ENCODE results near the gene PML.
A peak's percentile ranks its signal among the peaks of the same experiment; 100 is the strongest.
"Not testable (repeated sequence)": the region's sequence is repeated elsewhere in the genome, so short reads cannot be mapped to it uniquely, and the experiment has no call there.

The PML gene

DNA sequence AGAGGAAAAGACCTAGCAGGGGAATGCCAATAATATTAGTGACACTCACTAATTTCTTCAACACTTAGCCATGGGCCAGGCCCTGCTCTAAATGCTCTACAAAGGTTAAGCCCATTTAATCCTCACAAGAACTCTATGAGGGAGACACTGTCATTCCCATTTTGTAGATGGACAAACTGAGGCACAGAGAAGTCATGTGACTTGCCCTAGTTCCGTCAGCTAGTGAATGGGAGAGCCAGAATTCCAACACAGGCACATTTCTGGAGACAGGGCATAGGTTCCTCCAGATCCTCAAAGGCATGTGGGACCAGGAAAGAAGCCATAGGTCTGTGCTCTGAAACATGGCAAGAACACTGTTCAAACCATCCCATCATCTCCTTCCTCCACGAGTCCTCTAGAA lies 36.7 kb upstream of the PML start:
- no peak for DNase-seq (ENCODE audit: low read depth in 3 of 3)

DNA sequence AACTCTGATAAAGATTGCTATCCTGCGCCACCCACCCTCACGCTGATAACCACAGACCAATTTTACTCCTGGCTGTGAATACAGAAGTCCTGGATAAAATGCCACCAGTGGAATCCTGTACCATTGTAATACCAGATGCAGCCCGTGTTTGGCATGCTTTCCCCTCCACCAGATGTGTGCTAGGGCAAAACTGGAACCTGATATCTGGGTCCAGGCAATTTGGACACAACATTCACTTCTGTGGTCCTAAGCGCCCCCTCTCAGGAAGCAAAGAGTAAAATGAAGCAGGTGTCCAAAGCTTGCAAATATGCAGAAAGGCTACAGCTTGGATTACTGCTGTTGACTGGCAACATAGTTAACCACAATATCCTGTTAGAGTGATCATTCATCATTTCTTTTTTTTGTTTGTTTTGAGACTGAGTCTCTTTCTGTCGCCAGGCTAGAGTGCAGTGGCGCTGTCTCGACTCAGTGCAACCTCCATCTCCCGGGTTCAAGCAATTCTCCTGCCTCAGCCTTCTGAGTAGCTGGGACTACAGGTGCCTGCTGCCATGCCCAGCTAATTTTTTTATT lies 35.4 kb upstream of the PML start:
- no peak for DNase-seq (ENCODE audit: low read depth in 3 of 3)

DNA sequence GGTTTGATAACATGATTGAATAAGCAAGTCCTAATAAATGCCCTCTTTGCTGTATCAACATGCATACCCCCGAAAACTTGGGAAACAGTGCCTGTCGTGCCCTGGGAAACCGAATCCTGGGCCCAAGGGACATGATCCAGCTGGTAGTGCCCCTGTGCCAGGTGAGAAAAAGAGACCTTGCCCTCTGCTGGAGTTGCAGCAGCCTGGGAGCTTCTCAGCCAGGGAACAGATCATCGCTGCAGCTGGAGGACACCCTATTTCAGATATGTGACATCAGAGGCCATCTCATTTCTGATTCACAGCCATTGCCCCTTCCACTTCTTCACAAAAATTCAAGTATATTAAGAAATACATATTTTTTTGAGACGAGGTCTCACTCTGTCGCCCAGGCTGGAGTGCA lies 34.7 kb upstream of the PML start:
- no peak for DNase-seq (ENCODE audit: low read depth in 3 of 3)

DNA sequence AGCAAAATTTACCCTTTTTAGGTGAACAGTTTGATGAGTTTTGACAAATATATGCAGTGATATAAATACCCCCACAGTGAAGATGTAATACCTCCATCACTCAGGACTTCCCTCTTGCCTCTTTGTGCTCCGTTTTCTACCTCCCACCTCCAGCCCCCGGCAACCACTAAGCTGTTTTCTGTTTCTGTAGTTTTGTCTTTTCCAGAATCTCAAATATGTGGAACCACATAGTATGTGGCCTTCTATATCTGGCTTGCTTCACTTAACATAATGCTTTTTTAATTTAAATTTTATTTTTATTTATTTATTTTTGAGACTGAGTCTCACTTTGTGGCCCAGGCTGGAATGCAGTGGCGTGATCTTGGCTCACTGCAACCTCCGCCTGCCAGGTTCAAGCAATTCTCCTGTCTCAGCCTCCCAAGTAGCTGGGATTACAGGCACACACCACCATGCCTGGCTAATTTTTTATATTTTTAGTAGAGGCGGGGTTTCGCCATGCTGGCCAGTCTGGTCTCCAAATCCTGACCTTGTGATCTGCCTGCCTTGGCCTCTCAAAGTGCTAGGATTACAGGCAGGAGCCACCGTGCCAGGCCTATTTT lies 33.9 kb upstream of the PML start:
- not testable (repeated sequence) for DNase-seq (ENCODE audit: low read depth in 3 of 3)

DNA sequence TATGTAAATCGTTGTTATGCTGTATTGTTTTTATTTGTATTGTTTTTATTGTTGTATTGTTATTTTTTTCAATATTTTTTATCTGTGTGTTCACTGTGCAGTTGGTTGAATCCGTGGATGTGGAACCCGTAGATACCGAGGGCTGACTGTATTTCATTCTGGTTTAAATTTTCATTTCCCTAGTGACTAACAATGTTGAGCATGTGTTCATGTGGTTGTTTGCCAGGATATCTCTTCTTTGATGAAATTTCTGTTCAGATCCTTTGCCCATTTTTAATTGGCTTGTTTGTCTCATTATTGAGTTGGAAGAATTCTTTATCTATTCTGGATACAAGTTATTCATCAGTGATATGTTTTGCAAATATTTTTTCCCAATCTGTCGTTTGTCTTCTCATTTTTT lies 32.1 kb upstream of the PML start:
- no peak for DNase-seq (ENCODE audit: low read depth in 3 of 3)

DNA sequence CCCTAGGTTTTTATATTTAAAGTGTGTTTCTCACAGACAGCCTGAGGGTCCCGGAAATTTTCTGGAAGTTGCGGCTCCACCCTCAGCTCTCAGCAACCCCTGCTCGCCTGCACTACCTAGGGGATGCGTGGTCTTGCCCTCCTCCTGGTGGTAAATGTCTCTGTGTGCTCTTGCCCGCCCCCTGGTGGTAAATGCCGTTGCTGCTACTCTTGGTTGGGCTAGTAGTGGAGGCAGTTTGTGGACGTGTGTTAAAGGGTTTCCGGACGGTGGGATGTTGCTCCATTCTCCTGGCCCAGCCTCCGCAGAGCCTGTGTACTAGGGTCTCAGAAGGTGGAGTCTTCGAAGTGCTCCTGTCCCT lies 29.8 kb upstream of the PML start:
- peak; percentile 80 to 85 (median 83) for DNase-seq (ENCODE audit: low read depth in 3 of 3)

DNA sequence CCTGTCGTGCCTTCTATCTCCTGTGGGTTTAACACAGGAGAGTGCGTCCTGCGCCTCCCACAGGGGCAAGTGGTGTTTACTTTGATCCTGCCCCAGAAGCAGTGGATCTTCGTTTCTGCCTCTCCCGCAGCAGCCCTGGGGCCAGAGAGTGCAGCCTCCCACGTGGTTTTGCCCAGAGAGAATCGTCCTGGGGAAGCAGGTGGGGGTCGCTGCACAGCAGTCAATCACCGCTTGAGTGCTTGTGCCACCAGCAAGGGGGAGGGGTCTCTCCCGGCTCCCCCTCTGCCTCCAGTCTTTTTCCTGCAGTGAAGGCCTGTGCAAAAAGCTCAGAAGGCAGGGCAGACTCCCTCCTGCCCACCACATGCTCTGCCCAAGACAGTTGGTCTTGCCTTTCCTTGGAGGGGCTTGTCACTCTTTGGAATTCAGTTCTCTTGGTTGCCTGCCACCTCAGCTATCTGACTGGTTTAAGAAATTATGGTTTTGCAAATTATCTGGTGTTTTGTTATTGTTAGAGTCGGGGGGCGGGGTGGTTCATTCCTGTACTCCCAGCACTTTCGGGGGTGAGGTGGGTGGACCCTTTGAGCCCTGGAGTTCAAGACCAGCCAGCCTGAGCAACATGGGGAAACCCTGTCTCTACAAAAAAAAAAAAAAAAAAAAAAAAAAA lies 29.3 kb upstream of the PML start:
- peak; percentile 30 to 60 (median 58) for DNase-seq (ENCODE audit: low read depth in 3 of 3)

DNA sequence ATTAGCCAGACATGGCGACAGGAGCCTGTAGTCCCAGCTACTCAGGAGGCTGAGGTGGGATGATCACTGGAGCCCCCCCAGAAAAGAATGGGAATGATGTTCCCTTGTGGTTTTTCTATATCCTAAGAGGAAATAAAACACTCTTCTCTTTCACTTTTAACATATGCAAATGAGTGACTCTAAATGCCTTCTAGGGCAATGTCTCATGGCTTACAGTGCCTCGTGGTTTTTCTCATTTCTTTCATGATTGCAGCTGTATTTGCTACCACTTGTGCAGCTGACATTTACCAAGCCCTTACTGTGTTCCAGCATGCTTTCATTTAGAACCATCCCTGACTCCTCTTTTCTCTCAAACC lies 28.8 kb upstream of the PML start:
- no peak for DNase-seq (ENCODE audit: low read depth in 3 of 3)

DNA sequence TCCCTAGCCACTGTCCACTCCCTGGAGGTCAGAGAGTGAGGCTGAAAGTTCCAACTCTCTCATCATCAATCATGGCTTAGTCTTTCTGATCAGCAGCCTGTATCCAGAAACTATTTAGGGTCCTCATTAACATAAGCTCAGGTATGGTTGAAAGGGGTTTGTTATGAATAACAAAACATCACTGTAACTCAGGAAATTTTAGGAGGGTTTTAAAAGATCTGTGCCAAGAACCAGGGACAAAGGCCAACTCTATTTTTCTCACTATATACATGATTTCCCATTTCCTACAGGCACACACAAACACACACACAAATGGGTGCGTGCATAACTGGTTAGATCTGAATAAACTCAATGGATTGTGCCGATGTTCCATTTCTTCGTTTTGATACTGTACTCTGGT lies 26.1 kb upstream of the PML start:
- no peak for DNase-seq (ENCODE audit: low read depth in 3 of 3)

DNA sequence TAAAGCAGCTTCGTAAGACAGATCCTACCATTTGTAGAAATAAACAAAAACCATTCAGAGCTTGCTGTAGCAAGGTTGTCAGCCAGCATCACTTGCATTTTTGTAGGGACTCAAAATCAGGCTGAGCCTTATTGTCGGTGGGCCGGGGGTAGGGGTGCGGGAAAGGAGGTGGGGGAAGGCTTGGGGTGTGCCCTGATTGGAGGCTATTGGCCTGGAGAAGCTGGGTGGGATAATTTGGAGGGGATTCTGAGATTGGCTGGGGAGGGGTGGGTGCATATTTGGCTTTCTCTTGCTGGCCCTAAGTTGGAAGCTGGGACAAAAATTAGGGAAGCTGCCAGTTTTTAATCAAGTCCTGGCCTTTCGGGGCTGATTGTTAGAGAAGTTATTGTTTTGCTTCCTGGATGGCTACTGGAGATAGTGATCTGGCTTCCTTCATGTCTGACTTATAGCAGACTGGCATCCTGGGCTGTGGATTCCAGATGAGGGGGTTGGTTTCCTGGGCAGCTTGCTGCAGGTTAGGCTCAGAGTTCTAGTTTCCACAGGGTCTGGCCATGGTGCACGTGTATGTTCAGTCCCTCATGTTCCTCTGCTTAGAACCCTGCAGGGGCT lies 25.3 kb upstream of the PML start:
- no peak for DNase-seq (ENCODE audit: low read depth in 3 of 3)

DNA sequence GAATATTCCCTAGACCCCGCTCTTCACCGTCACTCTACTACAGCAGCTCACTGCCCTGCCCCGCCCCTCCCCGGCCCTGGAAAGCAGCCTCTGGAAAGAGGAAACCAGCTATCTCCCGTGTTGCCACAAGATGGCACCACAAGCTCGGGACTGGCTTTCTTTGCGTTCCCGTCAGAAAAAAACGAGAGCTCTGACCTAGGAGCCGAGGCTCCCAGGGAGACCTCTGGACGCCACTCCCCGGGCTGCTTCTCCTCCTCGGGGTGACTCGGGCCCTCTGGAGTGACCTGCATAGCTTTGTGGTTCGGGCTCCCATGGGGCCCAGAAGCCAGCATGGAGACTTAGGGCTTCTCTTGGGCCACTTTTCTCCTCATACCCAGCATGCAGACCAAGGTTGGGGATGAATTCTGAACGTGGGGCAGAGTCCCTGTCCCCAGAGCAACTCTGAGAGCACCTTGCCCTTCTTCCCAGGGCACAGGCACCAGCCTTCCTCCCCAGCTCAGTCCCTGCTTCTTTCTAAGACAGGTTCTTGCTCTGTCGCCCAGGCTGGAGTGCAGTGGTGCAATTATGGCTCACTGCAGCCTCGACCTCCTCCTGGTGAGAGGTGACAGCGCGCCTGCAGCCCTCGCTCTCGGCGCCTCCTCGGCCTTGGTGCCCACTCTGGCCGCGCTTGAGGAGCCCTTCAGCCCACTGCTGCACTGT lies 21.4 kb upstream of the PML start:
- peak; percentile 72 to 83 (median 74) for DNase-seq (ENCODE audit: low read depth in 3 of 3)

DNA sequence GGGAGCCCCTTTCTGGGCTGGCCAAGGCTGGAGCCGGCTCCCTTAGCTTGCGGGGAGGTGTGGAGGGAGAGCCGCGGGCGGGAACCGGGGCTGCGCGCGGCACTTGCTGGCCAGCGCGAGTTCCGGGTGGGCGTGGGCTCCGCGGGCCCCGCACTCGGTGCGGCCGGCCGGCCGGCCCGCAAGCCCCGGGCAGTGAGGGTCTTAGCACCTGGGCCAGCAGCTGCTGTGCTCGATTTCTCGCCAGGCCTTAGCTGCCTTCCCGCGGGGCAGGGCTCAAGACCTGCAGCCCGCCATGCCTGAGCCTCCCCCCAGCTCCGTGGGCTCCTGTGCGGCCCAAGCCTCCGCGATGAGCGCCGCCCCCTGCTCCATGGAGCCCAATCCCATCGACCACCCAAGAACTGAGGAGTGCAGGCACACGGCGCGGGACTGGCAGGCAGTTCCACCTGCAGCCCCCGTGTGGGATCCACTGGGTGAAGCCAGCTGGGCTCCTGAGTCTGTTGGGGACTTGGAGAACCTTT lies 20.8 kb upstream of the PML start:
- DNase-seq (ENCODE audit: low read depth in 3 of 3), result not testable (repeated sequence)

DNA sequence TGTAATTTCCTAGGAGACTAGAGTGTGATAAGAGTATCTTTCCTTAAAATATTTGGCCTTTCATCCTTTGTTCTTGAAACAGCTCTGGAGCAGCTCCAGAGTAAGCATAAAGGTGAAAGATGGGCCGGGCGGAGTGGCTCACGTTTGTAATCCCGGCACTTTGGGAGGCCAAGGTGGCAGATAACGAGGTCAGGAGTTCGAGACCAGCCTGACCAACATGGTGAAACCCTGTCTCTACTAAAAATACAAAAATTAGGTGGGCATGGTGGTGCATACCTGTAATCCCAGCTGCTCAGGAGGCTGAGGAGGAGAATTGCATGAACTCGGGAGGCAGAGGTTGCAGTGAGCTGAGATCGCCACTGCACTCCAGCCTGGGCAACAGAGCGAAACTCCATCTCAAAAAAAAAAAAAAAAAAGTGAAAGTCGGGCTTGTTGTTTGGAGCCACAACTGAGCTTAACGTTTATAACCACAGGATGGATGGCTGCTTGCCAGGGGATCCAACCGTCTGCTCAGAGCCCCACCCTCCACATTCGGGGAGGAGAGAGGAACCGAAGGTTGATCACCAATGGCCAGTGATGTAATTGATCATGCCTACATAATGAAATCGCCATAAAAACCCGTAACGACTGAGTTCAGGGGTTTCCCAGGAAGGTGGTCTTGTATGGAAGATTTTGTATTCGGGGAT lies 18.9 kb upstream of the PML start:
- not testable (repeated sequence) for DNase-seq (ENCODE audit: low read depth in 3 of 3)

DNA sequence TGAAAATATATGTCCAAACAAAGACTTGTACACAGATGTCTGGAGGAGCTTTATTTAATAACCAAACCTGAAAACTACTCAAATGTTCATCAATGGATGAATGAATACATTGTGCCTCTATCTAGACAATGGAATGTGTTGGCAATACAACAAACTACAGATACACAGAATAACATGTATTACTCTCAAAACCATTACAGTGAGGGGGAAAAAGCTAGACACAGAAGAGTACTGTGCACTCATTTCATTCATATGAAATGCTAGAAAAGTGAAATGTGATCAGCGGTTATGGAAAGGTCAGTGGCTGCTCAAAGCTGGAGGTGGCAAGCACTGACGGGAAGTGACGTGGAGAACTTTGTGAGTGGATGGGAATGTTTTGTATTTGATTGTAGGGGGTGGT lies 15.6 kb upstream of the PML start:
- no peak for DNase-seq (ENCODE audit: low read depth in 3 of 3)

DNA sequence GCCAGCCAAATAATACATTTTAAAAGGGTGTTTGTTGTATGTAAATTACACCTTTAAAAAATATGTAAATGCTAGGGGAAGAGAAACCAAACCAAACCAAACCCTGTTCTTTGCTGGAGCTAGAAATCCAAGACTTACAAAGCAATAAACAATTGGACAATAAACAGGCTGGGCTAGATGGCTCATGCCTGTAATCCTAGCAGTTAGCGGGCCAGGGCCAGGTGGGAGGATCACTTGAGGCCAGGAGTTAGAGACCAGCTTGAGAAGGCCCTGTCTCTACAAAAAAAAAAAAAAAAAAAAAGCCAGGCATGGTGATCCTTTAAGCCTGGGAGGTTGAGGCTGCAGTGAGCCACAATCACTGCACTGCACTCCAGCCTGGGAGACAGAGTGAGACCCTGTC lies 14.9 kb upstream of the PML start:
- no peak for DNase-seq (ENCODE audit: low read depth in 3 of 3)

DNA sequence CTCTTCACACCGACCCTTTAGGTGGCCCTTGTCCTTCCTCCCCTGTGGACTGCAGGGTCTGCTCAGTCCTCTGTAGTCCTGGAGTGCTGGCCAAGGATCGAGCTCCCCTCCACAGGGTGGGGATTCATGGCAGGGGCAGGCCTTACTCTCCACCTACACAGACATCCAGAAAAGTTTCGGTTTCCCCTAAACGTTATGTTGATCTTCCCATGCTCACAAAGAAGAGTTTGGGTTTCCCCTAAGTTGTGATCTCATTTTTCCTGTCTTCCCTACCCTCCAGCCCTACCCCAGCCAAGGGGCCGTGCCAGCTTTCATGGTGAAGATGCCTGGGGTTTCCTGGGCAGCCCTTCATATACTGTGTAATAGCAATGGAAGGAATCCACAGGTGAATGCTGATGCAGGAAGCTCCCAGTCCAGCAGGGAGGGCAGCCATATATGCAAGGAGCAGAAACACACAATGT lies 12.7 kb upstream of the PML start:
- DNase-seq (ENCODE audit: low read depth in 3 of 3), result no peak

DNA sequence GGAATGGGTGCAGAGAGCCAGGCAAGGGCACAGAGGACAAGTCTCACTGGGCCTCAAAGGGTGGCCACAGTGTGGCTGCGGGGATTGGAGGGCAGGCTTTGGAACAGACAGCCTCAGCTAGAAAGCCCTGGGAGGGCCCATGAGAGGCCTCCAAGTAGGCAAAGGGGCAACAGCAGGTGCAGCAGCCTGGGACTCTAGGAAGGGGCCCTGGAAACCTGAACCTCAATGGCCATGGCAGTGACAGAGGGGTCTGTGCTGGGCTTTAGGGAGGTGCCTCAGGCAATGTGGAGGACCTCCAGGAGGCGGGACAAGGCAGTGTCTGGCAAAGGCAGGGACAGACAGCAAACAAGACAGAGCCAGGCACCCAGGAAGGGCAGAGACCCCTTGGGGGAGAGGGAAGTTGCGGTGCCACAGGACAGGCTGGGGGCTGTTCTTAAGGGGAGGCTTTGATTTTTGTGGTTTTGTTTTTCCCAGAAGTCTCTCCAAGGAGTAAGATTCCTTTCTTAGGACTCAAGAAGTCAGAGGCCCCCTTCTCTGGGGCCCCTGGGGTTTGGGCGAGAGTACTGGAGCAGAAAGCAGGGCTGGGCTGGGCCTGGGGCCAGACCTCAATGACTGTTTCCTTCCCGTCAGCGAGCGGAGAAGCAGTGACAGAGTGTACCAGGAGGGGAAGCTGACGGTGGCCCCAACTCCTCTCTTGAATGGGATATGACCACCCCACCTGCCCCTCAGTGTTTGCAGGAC lies 12.1 kb upstream of the PML start:
- DNase-seq (ENCODE audit: low read depth in 3 of 3), result no peak

DNA sequence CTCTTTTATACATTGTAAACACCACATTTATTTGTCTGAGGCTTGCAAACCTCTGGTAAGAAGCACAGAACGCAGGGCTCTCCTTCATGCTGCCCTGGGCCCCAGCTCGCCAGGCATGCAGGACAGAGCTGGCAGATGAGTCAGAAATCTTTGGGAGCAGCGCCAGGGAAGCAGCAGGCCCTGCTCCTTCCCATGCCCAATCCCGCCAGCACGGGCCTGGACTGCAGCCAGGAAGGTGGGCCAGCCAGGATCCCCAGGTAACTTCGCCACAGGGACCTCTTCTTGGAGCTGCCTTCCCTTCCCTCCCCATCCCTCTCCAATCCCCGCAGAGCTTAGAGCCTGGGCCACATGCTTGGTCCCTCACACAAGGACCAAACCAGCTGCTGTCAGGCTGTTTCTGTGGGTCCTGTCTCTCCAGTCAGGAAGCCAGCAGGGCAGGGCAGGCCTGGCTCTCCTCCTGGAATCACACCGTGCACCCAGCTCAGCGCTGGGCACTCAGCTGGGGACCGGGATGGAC lies 11.2 kb upstream of the PML start:
- no peak for DNase-seq (ENCODE audit: low read depth in 3 of 3)

DNA sequence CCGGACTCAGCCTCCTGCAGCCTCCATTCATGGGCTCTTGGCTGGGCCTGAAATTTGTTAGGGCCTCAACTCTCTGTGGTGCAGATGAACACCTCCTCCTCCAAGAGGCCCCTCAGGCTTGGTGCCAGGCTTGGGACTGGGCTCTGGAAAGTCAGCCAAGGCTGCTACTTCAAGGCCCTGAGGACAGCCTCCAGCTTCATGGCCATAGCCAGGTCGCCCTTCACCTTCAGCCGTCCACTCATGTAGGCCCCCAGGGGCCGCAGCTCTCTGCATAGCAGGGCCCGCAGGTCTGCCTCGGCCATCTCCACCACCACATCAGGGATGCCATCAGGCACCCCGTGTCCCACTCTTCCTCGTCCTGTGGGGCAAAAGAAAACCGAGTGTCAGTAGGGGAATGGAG lies 10.7 kb upstream of the PML start:
- no peak for DNase-seq (ENCODE audit: low read depth in 3 of 3)

DNA sequence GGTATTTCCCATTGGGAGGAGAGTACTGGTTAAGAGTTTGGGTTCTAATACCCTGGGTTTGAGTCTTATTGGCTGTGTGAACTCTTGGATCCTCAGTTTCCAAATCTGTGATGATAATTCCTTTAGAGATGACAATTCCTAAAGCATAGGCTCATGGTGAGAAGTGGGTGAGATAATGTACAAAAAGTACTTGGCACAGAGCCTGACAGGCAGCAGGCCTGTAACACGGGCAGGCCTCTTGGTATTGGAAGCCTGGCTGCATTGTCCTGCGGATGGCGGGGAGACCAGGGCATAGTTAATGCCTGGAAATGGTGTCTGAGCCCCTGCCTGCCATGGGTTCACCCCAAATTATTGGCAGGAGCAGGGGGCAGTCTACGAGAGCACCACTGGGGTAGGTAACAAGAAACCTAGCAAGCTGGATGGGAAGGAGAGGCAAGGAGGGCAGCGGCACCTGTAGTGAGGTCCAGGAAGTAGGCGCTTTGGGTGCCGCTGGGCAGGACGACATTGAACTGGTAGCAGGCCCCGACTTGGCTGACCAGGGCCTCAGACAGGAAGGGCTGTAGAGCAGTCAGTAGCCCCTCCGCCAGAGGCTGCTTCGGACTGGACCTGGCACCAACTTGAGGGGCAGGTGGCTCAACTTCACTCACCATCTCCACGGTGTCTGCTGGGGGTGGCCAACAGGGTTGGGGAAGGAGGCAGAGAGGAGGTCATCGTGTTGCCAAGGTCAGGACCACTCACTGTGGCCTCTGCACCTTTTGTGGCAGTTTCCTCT lies 10.1 kb upstream of the PML start:
- no peak for DNase-seq (ENCODE audit: low read depth in 3 of 3)
